Type B pancreatic cell (in vitro differentiated cells): ENCODE results near the gene PMVK. TPM values are rescaled to one million over a fixed set of nuclear protein-coding genes. Genes with fewer than 3 reads are reported as not detected.
A peak's percentile ranks its signal among the peaks of the same experiment; 100 is the strongest.

Source experiments
- DNase-seq: peaks from one replicate; pipeline ENCODE4 v3.0.0; 2021; ENCODE audit warnings: mixed read lengths; ENCODE audit not compliant: unreplicated experiment; ENCODE audit errors: extremely low spot score
- H3K27ac Mint-ChIP-seq: 2 replicates; pipeline ENCODE4 v1.8.0; 2021; ENCODE audit warnings: mild to moderate bottlenecking, mixed read lengths
- H3K27me3 Mint-ChIP-seq: 2 replicates; pipeline ENCODE4 v1.8.0; 2021; ENCODE audit warnings: mixed read lengths
- H3K36me3 Mint-ChIP-seq: 2 replicates; pipeline ENCODE4 v1.8.0; 2021; ENCODE audit warnings: mixed read lengths
- H3K4me1 Mint-ChIP-seq: one replicate; pipeline ENCODE4 v1.8.0; 2021; ENCODE audit warnings: mixed read lengths; ENCODE audit not compliant: unreplicated experiment
- H3K4me3 Mint-ChIP-seq: 2 replicates; pipeline ENCODE4 v1.8.0; 2021; ENCODE audit warnings: mild to moderate bottlenecking, mixed read lengths
- H3K9me3 Mint-ChIP-seq: 2 replicates; pipeline ENCODE4 v1.8.0; 2021; ENCODE audit warnings: mixed read lengths
- microRNA-seq: library from miRNA; unstranded; fragments of <30 nt; microRNA quantifications from one replicate; pipeline ENCODE4, GENCODE V29; 2020
- total RNA-seq: library from RNA; stranded (reverse); gene quantifications from 2 replicates; pipeline ENCODE4 v1.2.1, GENCODE V29; 2021; ENCODE audit warnings: low replicate concordance
- TF ChIP-seq, protein P1 (sequence below): fragments of 200-600 bp; sonication (generic); conservative IDR thresholded peaks from 2 replicates; pipeline ENCODE4 v1.5.0; 2021; ENCODE audit warnings: antibody characterized with exemption, mild to moderate bottlenecking

Gene PMVK
- total RNA-seq, 1 donor from 2014 or later: 30.3 TPM

DNA sequence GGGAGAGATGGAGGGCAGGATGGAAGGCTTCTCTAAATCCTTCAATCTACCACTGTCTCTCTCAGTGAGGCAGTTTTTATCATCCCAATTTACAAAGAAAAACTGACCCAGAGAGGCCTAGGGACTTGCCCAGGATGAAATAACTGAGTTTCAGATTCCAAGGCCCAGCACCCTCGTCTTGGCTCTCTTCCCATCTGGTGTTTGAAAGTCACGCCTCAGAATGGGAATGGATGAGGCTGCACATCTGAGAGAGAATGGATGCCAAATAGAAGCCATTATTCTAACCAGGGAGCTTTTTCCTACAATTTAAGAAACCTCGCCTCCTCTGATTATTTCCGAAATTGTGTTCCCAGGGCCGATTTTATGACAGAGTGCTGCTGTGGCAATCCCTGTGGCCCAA lies 55.8 kb downstream of the PMVK start:
- no peak overlapping the region for H3K4me3 Mint-ChIP-seq
- TF ChIP-seq, protein P1, sequence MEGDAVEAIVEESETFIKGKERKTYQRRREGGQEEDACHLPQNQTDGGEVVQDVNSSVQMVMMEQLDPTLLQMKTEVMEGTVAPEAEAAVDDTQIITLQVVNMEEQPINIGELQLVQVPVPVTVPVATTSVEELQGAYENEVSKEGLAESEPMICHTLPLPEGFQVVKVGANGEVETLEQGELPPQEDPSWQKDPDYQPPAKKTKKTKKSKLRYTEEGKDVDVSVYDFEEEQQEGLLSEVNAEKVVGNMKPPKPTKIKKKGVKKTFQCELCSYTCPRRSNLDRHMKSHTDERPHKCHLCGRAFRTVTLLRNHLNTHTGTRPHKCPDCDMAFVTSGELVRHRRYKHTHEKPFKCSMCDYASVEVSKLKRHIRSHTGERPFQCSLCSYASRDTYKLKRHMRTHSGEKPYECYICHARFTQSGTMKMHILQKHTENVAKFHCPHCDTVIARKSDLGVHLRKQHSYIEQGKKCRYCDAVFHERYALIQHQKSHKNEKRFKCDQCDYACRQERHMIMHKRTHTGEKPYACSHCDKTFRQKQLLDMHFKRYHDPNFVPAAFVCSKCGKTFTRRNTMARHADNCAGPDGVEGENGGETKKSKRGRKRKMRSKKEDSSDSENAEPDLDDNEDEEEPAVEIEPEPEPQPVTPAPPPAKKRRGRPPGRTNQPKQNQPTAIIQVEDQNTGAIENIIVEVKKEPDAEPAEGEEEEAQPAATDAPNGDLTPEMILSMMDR: no peak
- no peaks in the 10 kb centered on the region for H3K36me3 Mint-ChIP-seq
- H3K27me3 Mint-ChIP-seq: peaks cover 19% of the 10 kb centered on the region
- no peaks in the 10 kb centered on the region for H3K9me3 Mint-ChIP-seq
- no peak overlapping the region for H3K27ac Mint-ChIP-seq
- H3K4me1 Mint-ChIP-seq: peaks cover 16% of the 10 kb centered on the region
- no peak for DNase-seq

DNA sequence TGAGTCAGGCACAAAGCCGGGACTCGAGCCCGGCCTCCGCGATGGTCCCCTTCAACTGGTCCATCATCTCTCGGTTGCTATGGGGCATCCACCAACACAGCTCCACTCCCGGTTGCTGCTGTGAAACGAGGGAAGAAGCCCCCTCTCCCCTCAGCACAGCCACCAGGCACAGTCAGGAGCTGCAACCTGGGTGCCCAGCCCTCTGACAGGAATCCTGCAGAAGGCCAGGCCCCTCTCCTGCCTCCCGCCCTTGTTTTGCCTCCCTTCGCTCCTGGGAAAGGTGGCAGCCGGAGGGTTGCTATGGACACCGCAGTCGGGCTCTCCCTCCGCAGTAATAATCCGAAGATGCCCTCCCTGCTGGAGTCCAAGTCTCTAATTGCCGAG lies 57.5 kb downstream of the PMVK start:
- peaks cover under 1% of the 10 kb centered on the region for H3K4me1 Mint-ChIP-seq
- no peak overlapping the region for H3K4me3 Mint-ChIP-seq
- H3K36me3 Mint-ChIP-seq: no peaks in the 10 kb centered on the region
- H3K9me3 Mint-ChIP-seq: no peaks in the 10 kb centered on the region
- TF ChIP-seq, protein P1: no peak
- no peak overlapping the region for H3K27ac Mint-ChIP-seq
- peaks cover 19% of the 10 kb centered on the region for H3K27me3 Mint-ChIP-seq
- DNase-seq: no peak

DNA sequence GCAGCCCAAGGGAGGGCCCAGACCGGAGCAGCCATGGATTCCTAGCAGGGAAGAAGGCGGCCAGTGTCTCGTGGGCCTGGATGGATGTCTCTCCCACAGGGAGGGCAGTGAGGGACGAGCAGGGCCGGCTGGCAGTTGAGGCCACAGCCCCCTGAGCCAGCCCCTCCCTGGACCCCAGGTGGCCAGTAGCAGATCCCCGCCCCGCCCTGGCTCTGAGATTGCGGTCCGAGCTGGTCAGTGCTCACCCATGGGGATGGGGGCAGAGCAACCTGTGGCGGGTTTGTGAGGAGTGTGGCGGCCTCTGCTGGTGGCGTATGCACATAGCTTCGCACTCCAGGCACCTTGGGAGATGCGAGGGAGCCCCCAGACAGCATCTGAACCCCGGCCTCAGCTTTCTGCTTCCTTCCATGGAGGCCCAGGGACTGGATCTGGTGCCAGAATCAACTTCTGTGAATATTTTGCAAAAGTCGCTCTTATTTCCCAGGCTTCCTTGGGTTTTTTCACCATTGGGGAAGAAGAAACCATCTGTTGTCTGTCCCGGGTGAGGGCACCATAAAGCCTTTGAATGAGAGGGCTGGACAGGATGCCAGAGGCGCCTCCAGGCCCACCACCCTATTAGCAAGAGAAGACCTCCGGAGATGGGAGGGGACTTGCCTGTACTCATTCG lies 58.0 kb downstream of the PMVK start:
- Mint-ChIP-seq H3K27ac (no peak overlapping the region), H3K36me3 (no peaks in the 10 kb centered on the region), H3K4me1 (no peaks in the 10 kb centered on the region), H3K27me3 (peaks cover 19% of the 10 kb centered on the region), H3K9me3 (no peaks in the 10 kb centered on the region), H3K4me3 (no peak overlapping the region)
- peak; percentile 87 for DNase-seq
- TF ChIP-seq, protein P1: peak; percentile 96

DNA sequence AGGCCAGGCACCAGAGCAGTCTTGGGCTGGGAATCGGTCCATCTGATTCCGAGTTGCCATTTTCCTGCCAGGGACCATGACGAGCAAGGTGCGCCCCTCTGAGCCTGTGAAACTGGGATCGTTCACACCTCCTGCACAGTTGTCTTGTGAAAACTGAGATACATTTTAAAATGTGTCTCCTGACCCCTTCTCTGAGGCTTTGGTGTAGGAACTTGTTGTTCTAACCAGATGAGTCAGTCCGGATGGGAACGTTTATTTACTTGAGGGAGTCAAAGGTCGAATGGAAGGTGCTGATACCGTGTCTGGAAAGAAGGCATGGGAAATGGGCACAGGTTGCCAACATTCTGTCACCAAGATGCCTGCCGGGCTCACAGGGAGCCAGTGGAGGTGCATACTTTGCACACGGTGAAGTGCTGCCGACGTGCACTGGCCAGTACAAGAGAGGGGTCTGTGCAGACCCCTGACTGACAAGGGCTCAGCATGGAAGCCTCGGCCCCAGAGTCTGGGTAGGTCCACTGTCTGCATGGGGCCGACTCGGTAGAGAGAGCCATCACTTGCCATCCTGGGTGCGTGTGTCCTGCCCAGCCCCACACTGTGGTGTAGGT lies 59.0 kb downstream of the PMVK start:
- no peak for DNase-seq
- Mint-ChIP-seq H3K27me3 (peaks cover 19% of the 10 kb centered on the region), H3K27ac (no peak overlapping the region), H3K4me1 (no peaks in the 10 kb centered on the region), H3K9me3 (no peaks in the 10 kb centered on the region), H3K36me3 (no peaks in the 10 kb centered on the region), H3K4me3 (no peak overlapping the region)
- TF ChIP-seq, protein P1: no peak

DNA sequence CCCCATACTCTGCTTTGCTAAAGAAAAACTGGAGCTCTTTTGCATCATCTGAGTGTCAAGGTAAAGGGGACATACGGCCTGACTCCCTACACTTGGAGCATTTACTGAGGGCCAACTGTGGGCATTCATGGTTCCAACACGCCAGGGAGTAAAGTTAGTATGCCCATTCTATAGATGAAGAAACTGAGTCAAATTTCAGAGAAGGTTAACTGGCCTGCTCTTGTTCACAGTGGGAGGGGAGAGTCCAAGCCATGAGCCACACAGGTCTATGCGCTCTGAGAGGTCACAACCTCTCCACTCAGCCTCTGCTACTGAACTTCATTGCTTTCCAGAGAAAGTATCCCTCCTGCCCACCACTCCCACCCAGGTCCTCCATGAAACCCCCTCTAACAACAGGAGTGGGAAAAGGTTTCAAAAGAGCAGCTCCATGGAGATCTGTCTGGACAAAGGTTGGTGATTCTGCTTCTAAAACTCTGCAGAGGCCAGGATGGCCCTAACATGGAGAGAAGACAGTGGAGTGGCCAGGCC lies 59.6 kb downstream of the PMVK start:
- H3K36me3 Mint-ChIP-seq: no peaks in the 10 kb centered on the region
- no peak for DNase-seq
- H3K27me3 Mint-ChIP-seq: peaks cover 13% of the 10 kb centered on the region
- no peak overlapping the region for H3K27ac Mint-ChIP-seq
- TF ChIP-seq, protein P1: no peak
- H3K4me3 Mint-ChIP-seq: no peak overlapping the region
- no peaks in the 10 kb centered on the region for H3K9me3 Mint-ChIP-seq
- H3K4me1 Mint-ChIP-seq: no peaks in the 10 kb centered on the region

Small RNA genes within 50 kb of the gene (microRNA-seq; reads per million reads assigned to microRNA genes)
- gene MIR4258: not detected

Other genes with a start within 250 kb of the PMVK start
- gene KCNN3, start 66.4 kb downstream of the PMVK start, total RNA-seq: 0.45 and 3.8 TPM in 2 replicates
- 57.3 and 65.8 TPM in 2 replicates for gene PBXIP1, start 19.4 kb upstream of the PMVK start, total RNA-seq
- gene PYGO2, start 25.1 kb upstream of the PMVK start, total RNA-seq: 48.1 and 49.0 TPM in 2 replicates
- 65.3 and 87.8 TPM in 2 replicates for gene SHC1, start 34.0 kb upstream of the PMVK start, total RNA-seq
- 58.8 and 119 TPM in 2 replicates for gene CKS1B, start 38.0 kb upstream of the PMVK start, total RNA-seq
- 51.4 and 59.0 TPM in 2 replicates for gene FLAD1, start 46.6 kb upstream of the PMVK start, total RNA-seq
- 0.52 and 1.1 TPM in 2 replicates for gene LENEP, start 56.9 kb upstream of the PMVK start, total RNA-seq
- 38.1 and 75.9 TPM in 2 replicates for gene ZBTB7B, start 66.1 kb upstream of the PMVK start, total RNA-seq
- gene DCST2, start 97.1 kb upstream of the PMVK start, total RNA-seq: 1.6 and 2.4 TPM in 2 replicates
- gene DCST1, start 97.1 kb upstream of the PMVK start, total RNA-seq: not detected in 2 replicates
- gene ADAM15, start 114.6 kb upstream of the PMVK start, total RNA-seq: 61.9 and 69.0 TPM in 2 replicates
- gene EFNA4, start 127.0 kb upstream of the PMVK start, total RNA-seq: 21.2 and 22.1 TPM in 2 replicates
- 3.4 and 4.7 TPM in 2 replicates for gene EFNA3, start 142.1 kb upstream of the PMVK start, total RNA-seq
- 26.1 and 69.9 TPM in 2 replicates for gene EFNA1, start 191.2 kb upstream of the PMVK start, total RNA-seq
- 27.8 and 43.0 TPM in 2 replicates for gene SLC50A1, start 199.1 kb upstream of the PMVK start, total RNA-seq
- gene DPM3, start 203.8 kb upstream of the PMVK start, total RNA-seq: 73.9 and 75.3 TPM in 2 replicates
- gene KRTCAP2, start 236.6 kb upstream of the PMVK start, total RNA-seq: 173 and 179 TPM in 2 replicates
- 2.0 and 8.1 TPM in 2 replicates for gene TRIM46, start 237.1 kb upstream of the PMVK start, total RNA-seq